Measurements from ENCODE around the gene KCNJ4.

The KCNJ4 gene

DNA sequence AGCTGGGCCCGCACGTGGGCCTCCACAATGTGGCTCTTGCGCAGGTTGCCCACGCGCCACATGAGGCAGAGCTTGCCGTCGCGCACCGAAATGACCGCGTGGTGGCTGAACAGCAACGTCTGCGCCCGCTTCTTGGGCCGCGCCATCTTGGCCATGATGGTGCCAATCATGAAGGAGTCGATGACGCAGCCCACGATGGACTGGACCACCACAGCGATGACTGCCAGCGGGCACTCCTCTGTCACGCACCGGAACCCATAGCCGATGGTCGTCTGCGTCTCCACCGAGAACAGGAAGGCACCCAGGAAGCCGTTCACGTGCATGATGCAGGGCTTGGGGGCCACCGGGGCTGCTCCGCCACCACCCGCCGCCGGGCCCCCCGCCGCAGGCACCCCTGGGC, 27.5 kb downstream of the KCNJ4 start:
- DNase-seq, result no peak
- Histone ChIP-seq H3K36me3 (no peaks in the 10 kb centered on the region), H3K27ac (no peak overlapping the region), H3K9me3 (no peaks in the 10 kb centered on the region), H3K27me3 (peaks cover 0 to 8% of the 10 kb centered on the region in 2 donors), H3K4me1 (no peaks in the 10 kb centered on the region), H3K4me3 (no peak overlapping the region)
- TF ChIP-seq CTCF (IDR thresholded peaks at IDR 0.05), result no peak
- intact Hi-C loops (cut with DNase I; ENCODE audit: low total_unique reads), result no loop called here

GRCh38 chr22:38426628-38427027, 28.4 kb downstream of the KCNJ4 start:
- H3K27me3 ChIP-seq, result peaks cover 0 to 11% of the 10 kb centered on the region in 2 donors
- no peak for DNase-seq
- H3K36me3 ChIP-seq, result no peaks in the 10 kb centered on the region
- H3K27ac ChIP-seq, result no peak overlapping the region
- no peaks in the 10 kb centered on the region for H3K4me1 ChIP-seq
- no peaks in the 10 kb centered on the region for H3K9me3 ChIP-seq
- intact Hi-C loops (cut with DNase I; ENCODE audit: low total_unique reads), result no loop called here
- TF ChIP-seq CTCF (IDR thresholded peaks at IDR 0.05), result no peak
- H3K4me3 ChIP-seq, result no peak overlapping the region

DNA sequence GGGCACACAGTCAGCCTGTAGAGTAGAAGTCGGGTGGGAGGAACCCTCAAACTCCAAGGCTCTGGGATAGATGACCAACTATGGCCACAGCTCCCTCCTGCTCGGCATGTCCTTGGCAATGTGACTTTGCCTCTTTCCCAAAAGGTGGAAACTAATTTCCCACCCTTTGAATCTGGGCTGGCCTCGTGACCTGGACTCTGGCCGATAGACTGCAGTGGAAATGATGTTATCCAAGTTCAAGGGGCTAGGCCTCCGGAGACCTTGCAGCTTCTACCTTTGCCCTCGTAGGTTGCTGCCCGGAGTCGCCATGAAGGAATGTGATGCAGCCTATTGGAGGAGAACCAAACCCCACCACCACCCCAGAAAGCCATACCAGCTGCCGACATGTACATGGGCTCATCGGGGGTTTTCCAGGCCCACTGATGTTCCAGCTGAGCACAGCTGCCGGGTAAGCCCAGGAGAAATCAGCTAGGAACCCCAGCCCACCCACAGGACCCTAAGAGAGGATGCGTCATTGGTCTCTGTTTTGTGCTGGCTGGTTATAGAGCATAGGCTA, 30.4 kb downstream of the KCNJ4 start:
- no peak for DNase-seq
- Histone ChIP-seq H3K27ac (no peak overlapping the region), H3K4me3 (no peak overlapping the region)

DNA sequence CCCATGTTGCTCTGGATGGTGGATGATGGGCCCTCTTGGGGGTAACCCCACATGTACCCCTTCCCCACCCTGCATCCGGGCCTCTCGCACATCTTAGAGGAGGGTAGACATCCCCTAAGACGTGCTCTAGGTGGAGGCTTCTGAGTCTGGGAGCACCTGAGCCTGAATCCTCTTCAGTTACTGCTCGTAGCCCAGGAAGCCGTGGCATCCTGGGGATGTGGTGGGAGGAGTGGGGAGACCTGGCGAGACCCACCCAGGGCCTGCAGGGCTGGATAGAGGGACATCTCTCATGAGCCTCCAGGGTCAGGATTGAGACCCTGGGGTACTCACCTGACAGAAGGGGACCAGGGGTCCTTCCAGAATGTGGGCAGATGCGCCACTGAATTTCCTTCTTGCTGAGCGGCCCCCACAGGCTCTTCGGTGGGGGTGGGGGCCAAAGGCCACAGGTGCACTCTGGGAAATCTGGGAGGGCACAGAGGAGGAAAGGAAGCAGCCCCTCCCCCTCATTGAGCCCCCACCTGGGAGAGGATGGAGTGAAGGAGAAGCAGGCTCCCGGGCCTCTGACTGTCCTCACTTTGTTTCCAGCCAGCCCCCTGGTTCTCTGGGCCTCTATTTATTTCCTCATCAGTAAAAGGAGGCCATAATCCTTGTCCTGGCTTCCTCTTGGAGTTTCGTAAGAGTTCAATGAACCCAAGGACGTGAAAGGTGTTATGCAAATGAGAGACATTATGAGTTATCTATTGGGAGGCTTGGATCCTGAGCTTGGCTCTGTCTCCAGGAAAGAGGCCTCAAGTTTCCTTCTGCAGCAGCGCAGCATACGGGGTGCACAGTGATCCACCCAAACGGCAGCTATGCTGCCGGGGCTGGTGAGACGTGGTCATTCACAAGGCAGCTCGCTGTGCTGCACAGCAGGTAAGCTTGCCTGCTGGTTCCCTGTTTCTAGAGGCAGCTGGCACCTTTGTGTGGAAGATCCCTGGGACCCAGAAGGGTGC, 31.2 kb downstream of the KCNJ4 start:
- no peaks in the 10 kb centered on the region for H3K4me1 ChIP-seq
- no peaks in the 10 kb centered on the region for H3K36me3 ChIP-seq
- intact Hi-C loops (cut with DNase I; ENCODE audit: low total_unique reads), result no loop called here
- H3K9me3 ChIP-seq, result no peaks in the 10 kb centered on the region
- no peak for TF ChIP-seq CTCF (IDR thresholded peaks at IDR 0.05)
- no peak overlapping the region for H3K4me3 ChIP-seq
- H3K27me3 ChIP-seq, result peaks cover 0 to 11% of the 10 kb centered on the region in 2 donors
- no peak for DNase-seq
- no peak overlapping the region for H3K27ac ChIP-seq

More for the DNA sequence above, 30.4 kb downstream of the KCNJ4 start:
- no peaks in the 10 kb centered on the region for H3K36me3 ChIP-seq
- peaks cover 0 to 11% of the 10 kb centered on the region in 2 donors for H3K27me3 ChIP-seq
- H3K9me3 ChIP-seq, result no peaks in the 10 kb centered on the region
- H3K4me1 ChIP-seq, result no peaks in the 10 kb centered on the region
- intact Hi-C loops (cut with DNase I; ENCODE audit: low total_unique reads), result no loop called here
- TF ChIP-seq CTCF (IDR thresholded peaks at IDR 0.05), result no peak

DNA sequence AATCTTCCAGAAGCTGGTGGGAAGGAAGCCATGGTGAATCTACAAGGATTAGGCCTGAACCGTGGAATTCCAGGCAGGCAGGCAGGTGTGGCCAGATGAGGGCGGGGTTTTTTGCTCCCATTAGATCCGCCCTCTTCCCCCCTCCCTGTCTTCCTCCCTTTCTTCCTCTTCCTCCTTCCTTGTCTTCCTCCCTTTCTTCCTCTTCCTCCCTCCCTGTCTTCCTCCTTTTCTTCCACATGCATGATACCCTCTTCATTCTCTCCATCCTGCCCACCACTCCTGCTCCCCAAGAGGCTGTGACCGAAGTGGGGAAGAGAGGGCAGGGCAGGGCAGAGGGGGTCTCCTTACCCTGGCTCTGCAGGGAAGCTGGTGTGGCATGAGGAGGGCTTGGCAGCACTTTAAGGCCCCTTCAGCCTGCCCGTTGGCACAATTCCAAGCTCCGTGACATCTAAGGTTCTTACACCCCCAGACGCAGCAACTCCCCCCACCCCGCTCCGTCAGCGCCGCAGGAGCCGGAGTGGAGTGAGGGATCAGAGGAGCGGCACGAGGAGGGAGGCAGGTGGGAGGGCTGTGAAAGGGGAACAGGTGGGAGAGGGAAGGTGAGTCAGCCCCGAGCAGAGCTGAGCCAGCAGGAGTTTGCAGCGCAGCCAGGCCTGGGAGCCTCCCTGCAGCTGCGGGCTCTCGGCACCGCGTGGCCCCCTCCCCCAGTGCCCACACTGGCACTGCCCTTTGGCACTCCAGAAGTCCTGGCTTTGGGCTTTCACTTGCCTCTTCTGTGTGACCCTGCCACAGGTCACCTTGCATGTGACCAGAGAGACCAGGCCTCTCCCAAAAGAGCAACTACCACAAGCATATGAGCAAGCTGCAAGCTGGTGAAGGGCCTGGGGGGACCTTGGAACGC, 32.1 kb downstream of the KCNJ4 start:
- Histone ChIP-seq H3K27ac (no peak overlapping the region), H3K4me1 (no peaks in the 10 kb centered on the region), H3K9me3 (no peaks in the 10 kb centered on the region), H3K27me3 (peaks cover 0 to 11% of the 10 kb centered on the region in 2 donors), H3K4me3 (no peak overlapping the region), H3K36me3 (no peaks in the 10 kb centered on the region)
- no peak for DNase-seq
- intact Hi-C loops (cut with DNase I; ENCODE audit: low total_unique reads), result no loop called here
- TF ChIP-seq CTCF (IDR thresholded peaks at IDR 0.05), result no peak
